Trophoblast cell (in vitro differentiated cells and primary cell): ENCODE measurements around the gene RPGR.

Experiments used
- DNase-seq, 2 donors: peaks; one replicate each; pipeline ENCODE4 v3.0.0-alpha.2; 2016
- H2AFZ ChIP-seq: 2 replicates; pipeline ENCODE4 v1.6.1; 2013; ENCODE audit warnings: low read length, moderate library complexity, mild to moderate bottlenecking; ENCODE audit not compliant: insufficient read depth, poor library complexity
- H2AK5ac ChIP-seq: 2 replicates; pipeline ENCODE4 v1.6.1; 2013; ENCODE audit warnings: mild to moderate bottlenecking, low read length
- H2BK120ac ChIP-seq: 2 replicates; pipeline ENCODE4 v1.6.1; 2013; ENCODE audit warnings: low read length, mild to moderate bottlenecking, moderate library complexity; ENCODE audit not compliant: insufficient read depth, poor library complexity
- H2BK12ac ChIP-seq: 2 replicates; pipeline ENCODE4 v1.6.1; 2013; ENCODE audit warnings: mild to moderate bottlenecking, low read length, moderate library complexity
- H2BK5ac ChIP-seq: 2 replicates; pipeline ENCODE4 v1.6.1; 2013; ENCODE audit warnings: low read length, low read depth, moderate library complexity, mild to moderate bottlenecking; ENCODE audit not compliant: poor library complexity
- H3K14ac ChIP-seq: 2 replicates; pipeline ENCODE4 v1.6.1; 2013; ENCODE audit warnings: mild to moderate bottlenecking, low read length
- H3K18ac ChIP-seq: 2 replicates; pipeline ENCODE4 v1.6.1; 2013; ENCODE audit warnings: mild to moderate bottlenecking, low read length
- H3K23ac ChIP-seq: 2 replicates; pipeline ENCODE4 v1.6.1; 2013; ENCODE audit warnings: low read length
- H3K27ac ChIP-seq: 2 replicates; pipeline ENCODE4 v1.5.1; 2013; ENCODE audit warnings: low read depth, mild to moderate bottlenecking, inconsistent platforms, low read length, moderate library complexity
- H3K27me3 ChIP-seq: 2 replicates; pipeline ENCODE4 v1.6.1; 2013; ENCODE audit warnings: inconsistent platforms, mild to moderate bottlenecking, low read length, moderate library complexity; ENCODE audit not compliant: insufficient read depth
- H3K36me3 ChIP-seq, 2 experiments: 1 replicate in 1 of 2; 2 replicates in 1 of 2; pipeline ENCODE4 v1.6.1; 2013; ENCODE audit warnings: low read length in 2 of 2, mild to moderate bottlenecking in 2 of 2, moderate library complexity in 1 of 2; ENCODE audit not compliant: insufficient read depth in 2 of 2, control insufficient read depth in 1 of 2
- H3K4ac ChIP-seq: 2 replicates; pipeline ENCODE4 v1.6.1; 2013; ENCODE audit warnings: low read depth, mild to moderate bottlenecking, low read length, moderate library complexity
- H3K4me1 ChIP-seq, 2 experiments: 1 replicate in 1 of 2; 2 replicates in 1 of 2; pipeline ENCODE4 v1.6.1; 2013; ENCODE audit warnings: low read length in 2 of 2, mild to moderate bottlenecking in 2 of 2, moderate library complexity in 1 of 2; ENCODE audit not compliant: insufficient read depth in 2 of 2, control insufficient read depth in 1 of 2
- H3K4me2 ChIP-seq: 2 replicates; pipeline ENCODE4 v1.6.1; 2013; ENCODE audit warnings: inconsistent platforms, mild to moderate bottlenecking, low read length, moderate library complexity
- H3K4me3 ChIP-seq: 2 replicates; pipeline ENCODE4 v1.5.1; 2013; ENCODE audit warnings: mild to moderate bottlenecking, low read depth, low read length, inconsistent platforms
- H3K79me1 ChIP-seq: one replicate; pipeline ENCODE4 v1.6.1; 2013; ENCODE audit warnings: low read length
- H3K79me2 ChIP-seq: 2 replicates; pipeline ENCODE4 v1.6.1; 2013; ENCODE audit warnings: low read length, mild to moderate bottlenecking; ENCODE audit not compliant: control insufficient read depth, insufficient read depth, poor library complexity
- H3K9ac ChIP-seq: 2 replicates; pipeline ENCODE4 v1.6.1; 2013; ENCODE audit warnings: mild to moderate bottlenecking, low read length
- H3K9me3 ChIP-seq: 2 replicates; pipeline ENCODE4 v1.6.1; 2013; ENCODE audit warnings: low read depth, mild to moderate bottlenecking, control low read depth, inconsistent platforms, low read length; ENCODE audit not compliant: insufficient read depth
- H4K12ac ChIP-seq: 2 replicates; pipeline ENCODE4 v1.6.1; 2013; ENCODE audit warnings: low read depth, mild to moderate bottlenecking, low read length, moderate library complexity
- H4K8ac ChIP-seq: 2 replicates; pipeline ENCODE4 v1.6.1; 2013; ENCODE audit warnings: low read depth, mild to moderate bottlenecking, low read length, moderate library complexity
- H4K91ac ChIP-seq: one replicate; pipeline ENCODE4 v1.6.1; 2013; ENCODE audit warnings: low read depth, mild to moderate bottlenecking, low read length, moderate library complexity
- WGBS: extraction: QIAGEN DNeasy Blood & Tissue Kit; methylation state at CpG from one replicate; pipeline ENCODE4 v1.1.7; 2013; ENCODE audit warnings: missing lambda C conversion rate; ENCODE audit not compliant: insufficient read length, insufficient coverage; ENCODE audit errors: extremely low coverage; 5-methylcytosine and 5-hydroxymethylcytosine counted together

RPGR gene

DNA sequence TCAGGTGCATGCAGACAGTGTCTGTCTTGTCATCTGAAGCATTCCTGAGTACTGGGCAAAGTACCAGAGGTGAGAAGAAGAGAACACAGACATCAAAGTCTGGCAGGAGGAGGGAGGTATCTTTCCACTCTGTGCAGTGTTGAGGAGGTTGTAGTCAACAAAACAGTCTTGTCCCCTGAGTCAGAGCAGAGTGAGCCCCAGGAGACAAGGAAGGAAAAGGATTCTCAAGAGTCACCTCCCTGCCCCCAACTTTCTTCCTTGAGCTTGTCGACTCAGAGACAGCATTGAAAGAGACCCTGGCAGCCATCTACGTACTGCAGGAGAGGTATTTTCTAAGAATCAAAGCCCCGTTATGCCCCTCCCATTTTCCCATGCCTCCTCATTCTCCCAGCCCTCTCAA is 102.2 kb downstream of the RPGR start:
- no peak overlapping the region for H2BK5ac ChIP-seq
- no peak overlapping the region for H2BK12ac ChIP-seq
- H4K12ac ChIP-seq: no peak overlapping the region
- no peak overlapping the region for H3K4ac ChIP-seq
- H3K79me2 ChIP-seq: no peaks in the 10 kb centered on the region
- no peak overlapping the region for H3K4me3 ChIP-seq
- no peaks in the 10 kb centered on the region for H3K27me3 ChIP-seq
- H4K8ac ChIP-seq: no peak overlapping the region
- H3K23ac ChIP-seq: no peak overlapping the region
- H4K91ac ChIP-seq: no peak overlapping the region
- H3K9me3 ChIP-seq: no peaks in the 10 kb centered on the region
- no peaks in the 10 kb centered on the region for H3K79me1 ChIP-seq
- H3K27ac ChIP-seq: no peak overlapping the region
- no peaks in the 10 kb centered on the region for H3K36me3 ChIP-seq
- H3K14ac ChIP-seq: no peak overlapping the region
- H3K4me1 ChIP-seq: peaks cover 0 to 2% of the 10 kb centered on the region in 2 experiments
- H2AK5ac ChIP-seq: no peak overlapping the region
- no peak overlapping the region for H2BK120ac ChIP-seq
- no CpG with 5 or more reads among the region's 3 CpGs for WGBS
- no peak for DNase-seq
- no peak overlapping the region for H2AFZ ChIP-seq
- H3K9ac ChIP-seq: no peak overlapping the region
- no peak overlapping the region for H3K18ac ChIP-seq
- no peak overlapping the region for H3K4me2 ChIP-seq

DNA sequence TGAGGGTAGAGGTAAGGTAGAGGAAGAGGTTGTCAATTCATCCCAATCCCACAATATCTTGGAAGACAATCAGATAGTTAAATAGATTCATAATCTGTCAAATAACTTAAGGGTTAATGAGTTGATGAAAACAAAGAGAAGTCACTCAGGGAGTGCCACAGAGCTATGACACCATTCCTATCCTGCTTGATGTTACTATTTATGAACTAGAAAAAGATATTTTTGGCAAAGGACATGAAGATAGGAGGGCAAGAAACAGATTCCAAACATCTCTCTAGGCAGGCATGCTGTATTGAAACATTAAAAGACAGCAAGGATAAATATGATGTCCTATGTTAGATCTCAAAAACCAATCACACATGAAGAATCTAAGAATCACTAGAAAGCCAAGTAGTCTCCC is 103.1 kb downstream of the RPGR start:
- H3K79me2 ChIP-seq: no peaks in the 10 kb centered on the region
- H3K23ac ChIP-seq: no peak overlapping the region
- H2AFZ ChIP-seq: no peak overlapping the region
- no peaks in the 10 kb centered on the region for H3K79me1 ChIP-seq
- H3K18ac ChIP-seq: no peak overlapping the region
- no peak overlapping the region for H3K9ac ChIP-seq
- H4K12ac ChIP-seq: no peak overlapping the region
- no peak overlapping the region for H3K27ac ChIP-seq
- no peak overlapping the region for H2BK12ac ChIP-seq
- no peak overlapping the region for H4K91ac ChIP-seq
- no peak overlapping the region for H3K4me2 ChIP-seq
- no peak overlapping the region for H2AK5ac ChIP-seq
- no peak overlapping the region for H4K8ac ChIP-seq
- H3K36me3 ChIP-seq: no peaks in the 10 kb centered on the region
- H3K4ac ChIP-seq: no peak overlapping the region
- peaks cover 0 to 2% of the 10 kb centered on the region in 2 experiments for H3K4me1 ChIP-seq
- no peak overlapping the region for H3K14ac ChIP-seq
- no peaks in the 10 kb centered on the region for H3K9me3 ChIP-seq
- no peak overlapping the region for H2BK120ac ChIP-seq
- no peak overlapping the region for H3K4me3 ChIP-seq
- no peak overlapping the region for H2BK5ac ChIP-seq
- H3K27me3 ChIP-seq: peaks cover 2% of the 10 kb centered on the region
- DNase-seq: no peak

DNA sequence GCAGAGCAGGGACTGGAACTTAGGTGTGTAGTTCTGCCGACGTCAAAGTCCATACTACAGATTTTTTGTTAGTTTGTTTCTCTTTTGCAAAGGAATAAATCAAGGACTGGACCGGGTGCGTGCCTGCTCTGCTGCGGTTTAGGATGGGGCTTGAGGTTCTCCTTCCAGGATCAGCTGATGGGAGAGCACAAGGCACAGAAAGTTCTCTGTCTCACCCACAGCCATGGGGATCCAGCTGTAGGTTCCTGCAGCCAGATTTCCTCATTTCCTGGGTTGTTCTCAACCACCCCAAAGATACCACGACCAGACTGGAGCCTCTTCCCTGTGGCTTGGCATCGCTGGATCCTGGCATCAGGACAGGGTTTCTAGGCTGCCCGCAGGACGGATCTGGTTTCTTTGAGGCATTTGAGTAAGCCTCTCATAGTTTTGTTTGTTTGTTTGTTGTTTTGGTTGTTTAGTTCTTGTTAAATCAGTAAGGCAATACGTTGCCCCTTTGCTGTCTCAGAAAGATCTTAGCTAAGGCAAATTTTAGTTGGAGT is 105.8 kb downstream of the RPGR start:
- no peak for DNase-seq
- Histone ChIP-seq H3K4me3 (no peak overlapping the region), H3K4me2 (peak overlapping the region; percentile 94), H3K9me3 (no peaks in the 10 kb centered on the region), H3K4ac (no peak overlapping the region), H3K27me3 (peaks cover 2% of the 10 kb centered on the region), H3K36me3 (no peaks in the 10 kb centered on the region), H3K79me1 (no peaks in the 10 kb centered on the region), H4K91ac (no peak overlapping the region), H2AFZ (no peak overlapping the region), H2BK5ac (no peak overlapping the region), H3K18ac (no peak overlapping the region), H3K79me2 (no peaks in the 10 kb centered on the region), H4K8ac (no peak overlapping the region), H3K14ac (no peak overlapping the region), H3K4me1 (peaks cover 0 to 2% of the 10 kb centered on the region in 2 experiments), H2BK12ac (no peak overlapping the region), H4K12ac (no peak overlapping the region), H3K9ac (no peak overlapping the region), H2BK120ac (no peak overlapping the region), H3K27ac (no peak overlapping the region), H2AK5ac (no peak overlapping the region), H3K23ac (no peak overlapping the region)
- WGBS: no CpG with 5 or more reads among the region's 10 CpGs

DNA sequence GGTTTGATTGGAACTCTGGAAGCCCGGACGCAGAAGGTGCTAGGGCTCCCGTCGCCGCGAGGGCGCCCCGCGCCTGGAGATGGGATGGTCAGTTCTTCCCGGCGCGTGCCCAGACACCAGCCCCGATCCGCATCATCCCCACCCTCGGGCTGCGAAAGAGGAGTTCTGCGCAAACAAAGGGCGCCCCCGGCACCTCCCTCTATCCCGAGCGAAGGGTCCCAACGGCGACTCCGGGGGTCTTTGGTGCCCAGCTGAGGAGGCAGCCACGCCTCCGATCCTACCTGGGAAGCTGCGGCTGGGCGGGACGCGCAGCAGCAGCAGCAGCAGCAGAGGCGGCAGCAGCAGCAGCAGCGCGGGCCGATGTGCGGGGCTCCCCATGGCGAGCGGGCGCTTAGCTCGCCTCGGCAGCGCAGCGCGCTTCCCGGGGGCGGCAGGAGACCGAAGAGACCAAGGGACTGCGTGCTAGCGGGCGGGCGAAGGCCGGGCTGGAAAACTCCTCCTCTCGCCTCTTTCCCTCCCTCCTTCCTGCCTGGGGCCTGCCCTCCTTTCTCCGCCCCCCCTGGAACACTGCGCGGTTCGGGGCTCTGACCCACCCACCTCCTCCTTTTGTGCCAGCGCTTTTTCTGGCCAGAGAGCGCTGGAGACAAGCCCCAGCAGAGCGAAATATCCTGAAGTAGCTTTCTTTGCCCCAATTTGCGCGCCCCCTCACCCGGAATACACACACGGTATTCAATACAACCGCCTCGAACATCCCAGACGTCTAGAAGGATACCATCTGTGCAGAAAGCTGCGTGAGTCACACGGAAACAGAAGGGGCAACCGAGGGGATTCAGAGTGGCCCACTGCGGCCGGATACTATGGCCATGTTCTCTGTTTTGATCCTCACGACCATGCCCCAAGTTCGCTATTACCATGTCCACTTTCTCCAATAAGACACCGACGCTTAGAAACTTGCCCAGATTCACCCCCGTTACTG is 106.6 kb downstream of the RPGR start, which contains the start of gene SRPX:
Gene SRPX, minus strand, starts transcription at position 457 of the 976 bp plus-strand sequence. Its CDS starts 79 bp downstream, at position 378.
- no peak within 1 kb of the TSS for H3K4ac ChIP-seq
- peak within 1 kb of the TSS; percentile 32 for H4K8ac ChIP-seq
- no peaks in the 10 kb centered on the region for H3K36me3 ChIP-seq
- no peak within 1 kb of the TSS for H2BK120ac ChIP-seq
- H2AFZ ChIP-seq: peak within 1 kb of the TSS; percentile 17
- no peak within 1 kb of the TSS for H3K27ac ChIP-seq
- H3K4me2 ChIP-seq: peak within 1 kb of the TSS; percentile 94
- no peak within 1 kb of the TSS for H2BK5ac ChIP-seq
- no CpG with 5 or more reads among the region's 76 CpGs for WGBS
- DNase-seq: peak in 1 of 2 donors; percentile 6
- no peak within 1 kb of the TSS for H2AK5ac ChIP-seq
- H3K27me3 ChIP-seq: peaks cover 2% of the 10 kb centered on the region
- no peaks in the 10 kb centered on the region for H3K79me2 ChIP-seq
- H3K79me1 ChIP-seq: no peaks in the 10 kb centered on the region
- no peak within 1 kb of the TSS for H2BK12ac ChIP-seq
- H4K91ac ChIP-seq: no peak within 1 kb of the TSS
- peaks cover 0 to 2% of the 10 kb centered on the region in 2 experiments for H3K4me1 ChIP-seq
- H3K23ac ChIP-seq: no peak within 1 kb of the TSS
- peak within 1 kb of the TSS; percentile 72 for H3K4me3 ChIP-seq
- no peaks in the 10 kb centered on the region for H3K9me3 ChIP-seq
- H3K9ac ChIP-seq: no peak within 1 kb of the TSS
- H3K18ac ChIP-seq: no peak within 1 kb of the TSS
- H3K14ac ChIP-seq: no peak within 1 kb of the TSS
- peak within 1 kb of the TSS; percentile 66 for H4K12ac ChIP-seq
